Ishikawa (cell line): ENCODE data around the gene KLRF2.

Experiments used
- CEBPB ChIP-seq: IDR thresholded peaks from 2 replicates; pipeline ENCODE4 v1.6.1; 2012
- CREB1 ChIP-seq: IDR thresholded peaks from 2 replicates; pipeline ENCODE4 v1.6.1; 2012; ENCODE audit warnings: low read depth
- EGR1 ChIP-seq: IDR thresholded peaks from 2 replicates; pipeline ENCODE4 v1.6.1; 2012
- EP300 ChIP-seq: IDR thresholded peaks from 2 replicates; pipeline ENCODE4 v1.6.1; 2012; ENCODE audit warnings: borderline replicate concordance
- NFIC ChIP-seq: IDR thresholded peaks from 2 replicates; pipeline ENCODE4 v1.6.1; 2012
- RAD21 ChIP-seq: IDR thresholded peaks from 2 replicates; pipeline ENCODE4 v1.6.1; 2012; ENCODE audit warnings: low read depth
- TAF1 ChIP-seq: IDR thresholded peaks from 2 replicates; pipeline ENCODE4 v1.6.1; 2012; ENCODE audit warnings: low read depth, mild to moderate bottlenecking
- TCF12 ChIP-seq: IDR thresholded peaks from 2 replicates; pipeline ENCODE4 v1.6.1; 2012; ENCODE audit warnings: low read depth
- TEAD4 ChIP-seq: IDR thresholded peaks from 2 replicates; pipeline ENCODE4 v1.6.1; 2012
- YY1 ChIP-seq: IDR thresholded peaks from 2 replicates; pipeline ENCODE4 v1.6.1; 2012; ENCODE audit warnings: low read depth
- ZBTB7A ChIP-seq: IDR thresholded peaks from 2 replicates; pipeline ENCODE4 v1.6.1; 2012; ENCODE audit warnings: low read depth
- TF ChIP-seq, protein P1 (sequence below): IDR thresholded peaks from 2 replicates; pipeline ENCODE4 v1.6.1; 2012
- TF ChIP-seq, protein P2 (sequence below): IDR thresholded peaks from 2 replicates; pipeline ENCODE4 v1.6.1; 2012; ENCODE audit warnings: low read depth, mild to moderate bottlenecking
- TF ChIP-seq, protein P3 (sequence below): IDR thresholded peaks from 2 replicates; pipeline ENCODE4 v1.6.1; 2012

KLRF2 gene

DNA sequence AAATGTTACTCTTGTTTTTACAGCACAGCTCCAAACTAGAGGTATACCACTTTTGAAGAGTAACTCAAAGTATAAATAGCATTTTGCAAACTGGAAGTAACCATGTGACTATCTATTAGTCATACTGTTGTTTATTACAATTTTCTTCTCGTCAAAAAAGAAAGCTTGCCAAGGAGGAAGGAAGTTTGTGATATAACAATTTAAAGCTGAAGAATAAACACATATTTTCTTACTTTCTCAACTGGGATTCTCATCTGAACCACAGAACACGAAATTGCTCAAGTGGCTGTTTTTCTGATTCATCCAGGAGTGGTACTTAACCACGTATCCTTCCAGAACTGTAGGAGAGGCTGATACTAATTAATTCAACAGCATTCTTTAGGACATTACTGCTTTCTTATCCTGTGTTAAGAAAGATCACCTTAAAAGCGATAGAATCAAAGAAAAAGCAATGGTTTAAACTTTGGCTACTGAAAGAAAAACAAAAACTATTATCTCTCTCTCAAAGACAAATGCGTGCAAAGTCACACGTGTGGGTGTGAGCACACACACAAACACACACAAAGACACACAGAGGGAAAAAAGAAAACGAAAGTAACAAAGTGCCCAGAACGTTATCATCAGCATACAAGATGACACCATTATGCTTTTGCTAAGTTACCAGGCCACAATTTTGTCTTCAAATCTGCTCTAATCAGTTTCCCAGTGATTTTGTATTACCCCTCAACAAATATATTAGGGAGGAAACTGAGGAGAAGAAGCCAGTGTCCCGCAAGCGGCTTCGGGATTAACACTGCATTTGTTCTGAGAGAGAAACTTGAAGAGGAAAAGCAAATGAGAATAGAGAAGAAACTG is 11.8 kb upstream of the KLRF2 start, which contains the start of gene CLEC2B:
Gene CLEC2B (minus strand): TSS at position 48 of the 855 bp plus-strand sequence.
- TF ChIP-seq TAF1, result no peak
- no peak for TF ChIP-seq TEAD4
- no peak for TF ChIP-seq RAD21
- TF ChIP-seq, protein P1, sequence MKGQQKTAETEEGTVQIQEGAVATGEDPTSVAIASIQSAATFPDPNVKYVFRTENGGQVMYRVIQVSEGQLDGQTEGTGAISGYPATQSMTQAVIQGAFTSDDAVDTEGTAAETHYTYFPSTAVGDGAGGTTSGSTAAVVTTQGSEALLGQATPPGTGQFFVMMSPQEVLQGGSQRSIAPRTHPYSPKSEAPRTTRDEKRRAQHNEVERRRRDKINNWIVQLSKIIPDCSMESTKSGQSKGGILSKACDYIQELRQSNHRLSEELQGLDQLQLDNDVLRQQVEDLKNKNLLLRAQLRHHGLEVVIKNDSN, result no peak
- TF ChIP-seq CREB1, result no peak
- TF ChIP-seq TCF12, result no peak
- no peak for TF ChIP-seq YY1

DNA sequence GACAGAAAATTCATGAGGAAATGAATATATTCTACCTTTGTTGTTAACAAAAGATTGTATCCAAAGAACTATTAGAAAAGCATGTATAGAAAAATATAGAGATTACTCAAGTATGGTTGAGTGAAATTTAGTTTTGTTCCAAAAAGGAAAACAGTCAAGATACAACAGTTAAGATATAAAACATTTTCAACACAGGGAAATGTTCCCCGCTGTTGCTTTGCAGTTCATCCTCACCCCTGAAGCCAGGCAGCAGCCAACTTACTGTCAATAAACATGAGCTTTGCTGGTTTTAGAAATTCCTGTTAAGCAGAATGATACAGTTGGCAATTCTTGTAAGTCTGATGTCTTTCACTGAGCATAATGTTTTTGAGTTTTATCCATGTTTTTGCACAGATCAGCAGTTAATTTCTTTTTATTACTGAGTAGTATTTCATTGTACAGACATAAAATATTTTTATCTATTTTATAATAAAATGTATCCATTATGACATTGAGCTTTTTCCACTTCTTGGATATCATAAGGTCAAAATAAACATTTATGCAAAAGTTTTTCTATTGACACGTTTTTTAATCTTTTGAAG is 10.9 kb upstream of the KLRF2 start:
- TF ChIP-seq EGR1 (no peak), TCF12 (no peak)
- TF ChIP-seq, protein P1, result no peak
- TF ChIP-seq, protein P2, sequence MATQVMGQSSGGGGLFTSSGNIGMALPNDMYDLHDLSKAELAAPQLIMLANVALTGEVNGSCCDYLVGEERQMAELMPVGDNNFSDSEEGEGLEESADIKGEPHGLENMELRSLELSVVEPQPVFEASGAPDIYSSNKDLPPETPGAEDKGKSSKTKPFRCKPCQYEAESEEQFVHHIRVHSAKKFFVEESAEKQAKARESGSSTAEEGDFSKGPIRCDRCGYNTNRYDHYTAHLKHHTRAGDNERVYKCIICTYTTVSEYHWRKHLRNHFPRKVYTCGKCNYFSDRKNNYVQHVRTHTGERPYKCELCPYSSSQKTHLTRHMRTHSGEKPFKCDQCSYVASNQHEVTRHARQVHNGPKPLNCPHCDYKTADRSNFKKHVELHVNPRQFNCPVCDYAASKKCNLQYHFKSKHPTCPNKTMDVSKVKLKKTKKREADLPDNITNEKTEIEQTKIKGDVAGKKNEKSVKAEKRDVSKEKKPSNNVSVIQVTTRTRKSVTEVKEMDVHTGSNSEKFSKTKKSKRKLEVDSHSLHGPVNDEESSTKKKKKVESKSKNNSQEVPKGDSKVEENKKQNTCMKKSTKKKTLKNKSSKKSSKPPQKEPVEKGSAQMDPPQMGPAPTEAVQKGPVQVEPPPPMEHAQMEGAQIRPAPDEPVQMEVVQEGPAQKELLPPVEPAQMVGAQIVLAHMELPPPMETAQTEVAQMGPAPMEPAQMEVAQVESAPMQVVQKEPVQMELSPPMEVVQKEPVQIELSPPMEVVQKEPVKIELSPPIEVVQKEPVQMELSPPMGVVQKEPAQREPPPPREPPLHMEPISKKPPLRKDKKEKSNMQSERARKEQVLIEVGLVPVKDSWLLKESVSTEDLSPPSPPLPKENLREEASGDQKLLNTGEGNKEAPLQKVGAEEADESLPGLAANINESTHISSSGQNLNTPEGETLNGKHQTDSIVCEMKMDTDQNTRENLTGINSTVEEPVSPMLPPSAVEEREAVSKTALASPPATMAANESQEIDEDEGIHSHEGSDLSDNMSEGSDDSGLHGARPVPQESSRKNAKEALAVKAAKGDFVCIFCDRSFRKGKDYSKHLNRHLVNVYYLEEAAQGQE, result no peak

DNA sequence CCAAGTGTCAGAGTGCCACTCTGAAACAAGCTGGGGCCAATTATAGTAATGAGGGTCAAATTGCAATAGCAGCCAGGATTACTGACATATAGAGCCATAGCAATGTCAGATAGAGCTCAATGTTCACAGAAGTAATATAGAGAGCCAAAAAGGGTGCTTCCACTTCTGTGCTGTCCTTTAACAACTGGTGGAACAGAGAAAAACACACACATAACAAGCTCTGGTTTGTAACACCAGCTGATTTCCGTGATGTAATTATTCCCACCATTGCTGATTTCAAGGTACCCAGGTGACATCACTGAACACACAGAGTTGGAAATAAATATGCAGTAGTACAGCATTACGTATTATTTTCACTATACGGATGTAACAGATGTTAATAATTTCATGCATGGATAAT is 9.1 kb upstream of the KLRF2 start:
- TF ChIP-seq ZBTB7A, result no peak
- no peak for TF ChIP-seq YY1
- TF ChIP-seq, protein P3, sequence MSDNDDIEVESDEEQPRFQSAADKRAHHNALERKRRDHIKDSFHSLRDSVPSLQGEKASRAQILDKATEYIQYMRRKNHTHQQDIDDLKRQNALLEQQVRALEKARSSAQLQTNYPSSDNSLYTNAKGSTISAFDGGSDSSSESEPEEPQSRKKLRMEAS, result no peak
- no peak for TF ChIP-seq EP300
- no peak for TF ChIP-seq CEBPB
- TF ChIP-seq TEAD4, result no peak
- TF ChIP-seq, protein P1, result no peak
- TF ChIP-seq TAF1, result no peak
- TF ChIP-seq NFIC, result no peak
- TF ChIP-seq EGR1, result no peak
- TF ChIP-seq, protein P2, result no peak
- no peak for TF ChIP-seq RAD21

DNA sequence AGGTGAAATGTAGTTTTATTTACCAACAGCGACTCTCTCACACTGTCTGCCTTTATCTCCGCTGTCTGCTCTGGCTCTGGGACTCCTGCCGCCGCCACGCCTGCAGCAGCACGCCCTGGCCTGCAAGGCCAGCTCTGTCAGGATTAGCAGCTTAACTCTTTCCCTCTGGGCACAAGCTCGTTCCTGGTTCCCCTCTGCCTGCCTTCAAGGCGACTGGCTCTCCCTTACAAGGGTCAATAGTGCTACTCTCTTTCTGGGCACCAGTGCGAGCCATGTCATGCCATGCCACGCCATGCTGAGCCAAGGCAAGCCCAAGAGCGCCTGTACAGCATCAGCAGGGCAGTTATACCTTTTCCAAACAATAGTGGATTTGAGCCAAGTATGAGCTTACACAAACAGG is 8.5 kb upstream of the KLRF2 start:
- TF ChIP-seq TEAD4, result no peak
- TF ChIP-seq RAD21, result no peak
- TF ChIP-seq, protein P1, result no peak
- TF ChIP-seq ZBTB7A, result no peak

DNA sequence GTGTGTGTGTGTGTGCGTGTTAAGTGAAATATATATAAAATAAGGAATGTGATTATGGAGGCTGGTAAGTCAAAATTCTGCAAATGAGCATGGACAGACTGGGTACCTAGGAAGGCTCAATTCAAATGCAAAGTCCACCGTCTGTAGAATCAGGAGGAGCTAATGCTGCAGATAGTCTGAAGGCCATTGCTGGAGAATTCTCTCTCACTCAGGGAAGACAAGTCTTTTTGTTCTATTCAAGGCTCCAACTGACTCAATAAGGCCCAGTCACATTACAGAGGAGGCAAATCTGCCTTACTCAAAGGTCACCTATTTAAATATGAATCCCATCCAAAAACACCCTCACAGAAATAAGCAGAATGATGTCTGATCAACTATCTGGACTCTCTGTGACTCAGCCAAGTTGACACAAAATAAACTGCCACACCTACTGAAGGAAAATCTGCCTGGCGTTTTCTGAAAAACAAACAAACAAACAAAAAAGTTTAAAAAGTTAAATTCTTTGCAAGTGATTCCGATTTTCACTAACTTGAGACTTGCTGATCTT is 684 bp upstream of the KLRF2 start:
- TF ChIP-seq TCF12 (no peak), EGR1 (no peak), RAD21 (no peak), YY1 (no peak), NFIC (no peak), ZBTB7A (no peak)
- TF ChIP-seq, protein P2, result no peak
